ENCODE data around the gene CHN2.

Gene CHN2

DNA sequence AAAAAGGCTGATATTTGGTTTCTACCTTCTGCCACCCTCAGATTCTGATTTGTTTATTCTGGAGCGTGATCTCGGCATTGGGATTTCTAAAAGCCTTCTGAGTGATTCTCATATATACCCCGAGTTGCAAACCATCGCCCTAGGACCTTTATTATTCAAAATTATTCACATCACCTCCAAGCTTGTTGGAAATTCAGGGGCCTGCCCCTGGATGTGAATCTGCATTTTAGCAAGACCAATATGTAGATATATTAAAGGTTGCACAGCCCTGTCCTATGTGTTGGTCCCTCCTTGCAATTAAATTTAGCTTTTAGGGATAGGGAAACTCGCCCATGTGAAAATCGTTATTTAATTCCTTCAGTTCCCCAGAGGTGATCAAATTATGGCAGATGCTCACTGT lies 9.0 kb upstream of the CHN2 start:
- TF ChIP-seq, protein P1, sequence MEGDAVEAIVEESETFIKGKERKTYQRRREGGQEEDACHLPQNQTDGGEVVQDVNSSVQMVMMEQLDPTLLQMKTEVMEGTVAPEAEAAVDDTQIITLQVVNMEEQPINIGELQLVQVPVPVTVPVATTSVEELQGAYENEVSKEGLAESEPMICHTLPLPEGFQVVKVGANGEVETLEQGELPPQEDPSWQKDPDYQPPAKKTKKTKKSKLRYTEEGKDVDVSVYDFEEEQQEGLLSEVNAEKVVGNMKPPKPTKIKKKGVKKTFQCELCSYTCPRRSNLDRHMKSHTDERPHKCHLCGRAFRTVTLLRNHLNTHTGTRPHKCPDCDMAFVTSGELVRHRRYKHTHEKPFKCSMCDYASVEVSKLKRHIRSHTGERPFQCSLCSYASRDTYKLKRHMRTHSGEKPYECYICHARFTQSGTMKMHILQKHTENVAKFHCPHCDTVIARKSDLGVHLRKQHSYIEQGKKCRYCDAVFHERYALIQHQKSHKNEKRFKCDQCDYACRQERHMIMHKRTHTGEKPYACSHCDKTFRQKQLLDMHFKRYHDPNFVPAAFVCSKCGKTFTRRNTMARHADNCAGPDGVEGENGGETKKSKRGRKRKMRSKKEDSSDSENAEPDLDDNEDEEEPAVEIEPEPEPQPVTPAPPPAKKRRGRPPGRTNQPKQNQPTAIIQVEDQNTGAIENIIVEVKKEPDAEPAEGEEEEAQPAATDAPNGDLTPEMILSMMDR (conservative IDR thresholded peaks at IDR 0.05): no peak
- no peak overlapping the region for H3K27ac ChIP-seq

DNA sequence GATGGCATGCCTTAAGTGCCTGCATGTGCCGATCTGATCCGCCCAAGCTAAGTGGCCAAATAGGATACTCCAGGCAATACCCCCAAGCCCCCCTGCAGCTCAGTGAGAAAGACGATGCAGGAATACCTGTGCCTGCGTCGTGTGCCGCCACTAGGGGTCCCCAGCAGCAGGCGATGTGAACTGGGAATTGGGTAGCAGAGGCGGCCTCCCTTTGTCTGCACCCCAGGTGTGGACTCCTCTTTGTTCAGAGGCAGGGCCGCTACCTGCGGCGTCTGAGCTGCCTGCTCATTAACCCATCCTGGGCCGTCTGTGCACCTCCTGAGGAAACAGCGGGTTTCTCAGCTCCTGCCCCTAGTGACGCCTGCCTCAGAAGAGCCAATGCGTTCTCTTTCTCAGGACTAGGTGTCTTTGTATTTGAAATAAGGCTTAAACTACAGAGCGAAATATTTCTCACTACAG lies 4.8 kb upstream of the CHN2 start:
- peak overlapping the region; percentile 52 for H3K27ac ChIP-seq

DNA sequence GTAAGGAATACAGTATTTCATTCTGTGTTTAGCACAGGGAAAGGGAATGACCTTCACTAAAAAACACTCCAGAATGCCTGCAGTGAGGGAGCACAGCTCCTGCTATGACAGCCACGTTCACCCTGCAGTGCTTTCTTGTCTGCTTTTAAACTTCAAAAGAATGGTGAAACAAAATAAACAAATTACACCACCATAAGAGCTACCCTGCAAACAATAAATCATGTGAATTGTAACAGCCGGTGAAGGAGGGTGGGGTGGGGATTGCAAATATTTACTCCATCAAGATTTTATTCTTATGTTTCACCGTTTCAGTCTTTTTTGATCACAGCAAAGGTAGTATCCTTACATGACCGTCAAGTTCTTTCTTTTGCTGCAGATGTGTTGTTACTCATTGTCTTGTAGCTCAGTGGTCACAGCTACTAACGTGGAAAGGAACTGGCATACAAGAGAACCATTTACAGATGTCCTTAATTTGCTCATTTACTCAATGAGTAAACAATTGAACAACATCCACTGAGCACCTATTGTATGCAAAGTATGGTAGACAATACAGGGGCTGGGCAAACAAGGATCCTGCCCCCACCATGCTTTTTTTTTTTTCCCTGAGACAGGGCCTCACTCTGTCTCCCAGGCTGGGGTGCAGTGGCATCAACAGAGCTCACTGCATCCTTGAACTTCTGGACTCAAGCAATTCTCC lies 4.1 kb upstream of the CHN2 start:
- H3K27ac ChIP-seq: peak overlapping the region; percentile 52
- TF ChIP-seq, protein P1 (conservative IDR thresholded peaks at IDR 0.05): no peak

More for the DNA sequence above, 4.8 kb upstream of the CHN2 start:
- TF ChIP-seq, protein P1 (conservative IDR thresholded peaks at IDR 0.05): peak; percentile 91

DNA sequence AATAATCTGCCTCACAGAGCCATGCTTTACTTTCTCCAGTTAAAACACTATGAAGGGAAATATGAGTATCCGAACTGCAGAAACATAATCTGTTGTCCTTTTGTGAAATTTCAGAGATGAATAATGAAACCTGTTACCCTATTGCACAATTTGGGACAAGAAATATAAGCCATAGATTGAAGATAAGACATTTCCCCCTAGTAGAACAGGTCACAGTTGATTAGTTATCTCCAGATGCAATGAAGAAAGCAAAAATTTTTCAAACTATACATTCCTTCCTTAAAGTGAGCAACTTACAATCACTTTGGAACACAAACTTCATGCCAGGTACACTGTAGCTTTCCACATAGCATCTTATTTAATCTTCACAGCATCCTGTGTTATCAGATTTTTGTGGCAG lies 2.3 kb upstream of the CHN2 start:
- TF ChIP-seq, protein P1 (conservative IDR thresholded peaks at IDR 0.05): no peak

DNA sequence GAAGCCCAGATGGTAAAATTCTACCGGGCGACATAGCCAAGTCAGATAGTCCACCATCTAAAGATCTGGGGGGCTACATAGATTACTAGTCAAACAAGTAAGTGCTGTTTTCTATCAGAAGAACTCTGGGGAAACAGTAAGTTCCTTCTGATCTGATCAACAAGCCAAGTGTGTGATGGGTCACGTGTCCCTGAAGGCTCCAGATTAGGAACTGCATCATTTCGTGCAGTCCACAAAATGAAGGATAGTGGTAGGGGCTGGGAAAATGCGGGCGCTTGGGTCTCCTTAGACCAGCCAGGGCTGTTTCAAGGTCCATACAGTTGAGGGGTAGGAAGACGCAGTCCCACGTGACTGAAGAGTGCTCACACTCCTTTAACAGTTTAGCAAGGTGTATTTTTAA lies 1.8 kb upstream of the CHN2 start:
- H3K27ac ChIP-seq: no peak overlapping the region; the same call in 1 of the 2 replicates
- TF ChIP-seq, protein P1 (conservative IDR thresholded peaks at IDR 0.05): no peak

More for the DNA sequence above, 2.3 kb upstream of the CHN2 start:
- no peak overlapping the region for H3K27ac ChIP-seq

DNA sequence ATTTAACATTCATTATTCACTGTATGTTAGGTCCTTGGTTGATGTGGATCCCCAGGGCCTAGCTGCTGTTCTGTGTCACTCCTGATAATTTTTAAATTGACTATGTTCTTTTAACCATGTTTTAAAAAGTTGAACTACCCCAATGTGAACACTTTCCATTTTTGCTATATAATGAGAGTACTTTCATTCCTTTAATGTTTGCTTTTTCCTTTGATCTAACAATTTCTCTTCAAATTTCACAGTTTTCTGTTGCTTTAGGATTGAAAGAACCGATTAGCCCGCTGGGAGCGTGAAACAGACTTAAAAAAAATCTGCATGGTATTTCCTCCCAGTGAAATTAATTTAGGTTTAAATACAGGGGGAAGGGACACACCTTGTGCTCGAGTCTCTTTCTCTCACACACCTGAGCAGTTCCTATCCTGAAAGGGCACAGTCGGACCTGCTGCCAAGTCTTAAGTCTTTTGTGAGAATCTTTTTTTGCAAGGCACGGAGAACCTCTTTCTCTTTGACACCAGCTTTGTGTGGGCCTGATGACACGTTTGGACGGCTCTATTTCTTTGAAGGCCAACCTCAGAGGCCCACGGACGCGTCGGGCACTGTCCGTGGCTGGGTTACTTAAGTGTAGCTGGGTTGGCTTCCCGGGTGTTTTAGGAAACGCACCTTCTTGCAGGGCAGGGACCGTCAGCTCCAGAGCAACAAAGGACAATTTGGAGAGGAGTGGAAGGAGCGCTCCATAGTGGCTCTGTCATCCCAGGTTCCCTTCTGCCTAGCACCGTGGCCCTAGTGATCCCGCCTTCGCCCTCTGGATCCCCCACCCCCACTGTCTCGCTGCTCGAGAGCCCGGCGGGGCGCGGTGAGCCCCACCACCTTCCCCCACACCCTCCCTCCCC lies 1.0 kb upstream of the CHN2 start:
- H3K27ac ChIP-seq: peak overlapping the region; percentile 85
- TF ChIP-seq, protein P1 (conservative IDR thresholded peaks at IDR 0.05): no peak

DNA sequence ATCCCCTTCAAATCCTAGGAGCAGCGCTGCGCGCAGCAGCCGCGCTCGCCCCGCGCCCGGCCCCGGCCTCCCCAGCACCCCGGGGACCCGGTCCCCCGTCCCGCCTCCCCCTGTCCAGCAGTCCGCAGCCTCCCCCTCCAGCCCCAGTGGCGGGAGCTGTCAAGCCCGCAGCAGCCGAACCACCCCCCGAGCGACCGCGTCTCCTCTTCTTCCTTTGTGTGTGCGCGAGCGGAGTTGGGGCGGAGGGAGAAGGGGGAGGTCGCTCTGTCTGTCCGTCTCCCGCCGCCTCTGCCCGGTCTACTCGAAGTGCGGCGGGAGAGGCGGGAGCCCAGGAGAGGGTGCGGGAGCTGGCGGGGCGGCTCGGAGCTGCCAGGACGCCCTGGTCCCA lies 375 bp upstream of the CHN2 start:
- peak overlapping the region; percentile 85 for H3K27ac ChIP-seq

More for the DNA sequence above, 375 bp upstream of the CHN2 start:
- TF ChIP-seq, protein P1 (conservative IDR thresholded peaks at IDR 0.05): no peak

Measured in VCaP (cell line).